Islet precursor cell (in vitro differentiated cells): Measurements from ENCODE around the gene GPR25.
"Not testable (repeated sequence)": the region's sequence is repeated elsewhere in the genome, so short reads cannot be mapped to it uniquely, and the experiment has no call there.

ENCODE experiments used
- DNase-seq: peaks from one replicate; pipeline ENCODE4 v3.0.0-alpha.2; 2018

Gene GPR25

DNA sequence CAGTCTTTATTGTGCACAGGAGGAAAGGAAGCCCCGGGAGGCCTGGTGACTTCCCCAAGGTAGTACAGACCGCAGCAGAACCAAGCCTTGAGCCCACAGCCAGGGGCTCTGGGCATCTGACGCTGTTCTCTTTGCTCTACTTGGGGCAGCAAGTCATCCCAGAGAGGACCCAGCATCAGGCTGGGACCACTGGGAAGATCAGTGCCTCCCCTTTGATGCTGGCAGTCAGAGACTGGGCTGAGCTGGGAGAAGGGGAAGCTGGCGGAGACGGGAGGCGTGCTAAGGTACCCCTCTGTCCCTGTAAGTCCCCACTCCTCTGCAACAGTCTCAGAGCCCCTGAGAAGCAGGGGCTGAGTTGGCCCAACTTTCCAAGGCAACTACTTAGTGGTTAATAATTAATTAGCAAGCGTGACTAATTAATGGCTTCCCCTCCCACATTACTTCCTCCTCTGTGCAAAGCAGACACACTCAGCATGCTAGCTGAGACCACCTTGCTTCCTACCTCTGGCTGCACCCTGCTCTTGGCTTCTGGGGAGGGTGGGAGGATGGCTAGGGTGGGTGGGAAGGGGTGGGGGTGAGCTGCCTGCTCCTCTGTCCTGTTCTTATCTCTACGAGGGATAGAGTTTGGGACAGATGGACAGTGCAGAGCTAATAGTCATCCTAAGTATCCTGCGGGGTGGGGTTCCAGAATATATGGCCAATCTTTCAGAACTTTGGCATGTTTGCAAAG, 23.2 kb downstream of the GPR25 start:
- DNase-seq, result no peak

DNA sequence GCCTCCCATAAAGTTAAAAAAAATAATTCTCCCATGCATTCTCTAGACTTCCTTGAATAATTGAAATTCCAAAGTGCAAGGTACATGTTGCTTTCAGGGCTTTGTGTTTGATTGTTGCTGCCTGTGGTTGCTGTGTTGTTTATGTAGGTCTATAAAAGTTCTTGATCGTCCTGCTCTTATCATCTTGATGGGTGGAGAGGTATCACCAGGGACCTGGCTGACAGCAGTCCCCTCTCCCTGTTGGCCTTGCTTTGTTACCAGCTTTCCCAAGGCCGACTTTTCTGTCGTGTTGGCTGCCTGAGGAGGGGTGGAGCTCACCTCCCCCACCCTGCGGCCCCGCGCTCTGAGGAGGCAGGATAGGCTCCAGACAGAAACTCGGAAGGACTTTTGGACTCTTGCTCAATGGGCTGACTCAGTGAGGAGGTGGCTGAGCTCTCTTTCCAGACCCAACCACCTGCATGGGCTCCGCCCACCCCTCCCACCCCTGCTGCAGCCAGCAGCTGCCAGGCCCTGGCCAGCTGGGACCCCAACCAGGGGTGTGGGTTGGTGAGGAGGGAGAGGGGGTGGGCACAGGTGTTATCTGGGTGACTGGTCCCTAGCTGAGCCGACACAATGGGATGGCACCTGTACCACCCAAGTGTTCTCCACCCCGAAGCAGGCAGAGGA, 23.9 kb downstream of the GPR25 start:
- peak; percentile 92 for DNase-seq

DNA sequence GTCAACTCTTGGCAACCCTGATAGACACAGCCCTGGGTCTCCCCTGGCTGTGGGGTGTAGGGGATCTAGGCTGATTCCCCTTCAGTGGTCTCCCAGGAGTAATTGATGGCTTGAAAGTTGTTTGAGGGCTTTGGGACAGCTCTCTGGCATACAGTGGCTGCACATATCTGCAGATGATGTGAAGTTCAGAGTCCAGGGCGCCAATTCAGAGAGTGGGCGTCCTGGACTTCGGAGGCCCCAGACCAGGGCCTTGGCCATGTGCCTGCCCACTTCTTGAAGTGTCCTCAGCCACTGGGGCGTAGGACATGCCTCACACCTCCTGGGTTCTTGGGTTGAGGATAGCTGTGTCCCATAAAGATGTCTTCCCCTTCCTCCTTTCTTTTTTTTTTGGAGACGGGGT, 24.5 kb downstream of the GPR25 start:
- no peak for DNase-seq

DNA sequence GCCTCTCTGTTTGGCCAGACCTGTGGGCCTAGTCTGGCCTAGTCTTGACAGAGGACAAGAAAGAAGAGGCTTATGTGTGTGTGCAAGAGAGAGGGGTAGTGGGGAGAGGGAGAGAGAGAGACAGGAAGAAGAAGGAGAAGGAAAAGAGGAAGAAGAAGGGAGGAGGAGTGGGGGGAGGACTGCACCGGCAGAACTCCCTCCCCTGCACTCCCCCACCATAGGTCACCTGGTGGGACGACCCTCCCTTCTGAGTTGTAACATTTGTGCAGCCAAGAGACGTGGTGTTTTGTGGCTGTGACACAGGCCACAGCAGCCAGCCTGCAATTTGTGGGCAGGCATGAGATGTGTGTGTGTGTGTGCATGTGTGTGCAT, 26.2 kb downstream of the GPR25 start:
- DNase-seq, result no peak

DNA sequence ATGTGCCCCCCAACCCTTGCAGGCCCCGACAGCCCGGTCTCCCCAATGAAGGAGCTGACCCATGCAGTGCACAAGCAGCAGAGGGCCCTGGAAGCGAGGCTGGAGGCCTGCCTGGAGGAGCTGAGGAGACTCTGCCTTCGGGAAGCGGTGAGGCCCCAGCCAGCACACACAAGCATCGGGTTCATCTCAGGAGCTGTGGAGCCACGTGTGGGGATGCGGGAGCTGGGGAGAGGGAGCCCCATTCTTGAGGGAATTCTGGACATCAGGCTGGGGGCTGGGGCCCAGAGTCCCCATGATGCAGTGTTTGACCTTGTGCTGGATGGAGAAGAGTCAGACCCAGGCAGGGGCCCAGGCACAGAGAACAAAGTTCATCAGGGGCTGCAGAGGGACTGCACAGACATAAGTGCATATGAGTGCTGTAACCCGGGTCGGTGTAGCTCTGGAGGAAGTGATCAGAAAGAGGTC, 26.7 kb downstream of the GPR25 start:
- DNase-seq, result no peak

DNA sequence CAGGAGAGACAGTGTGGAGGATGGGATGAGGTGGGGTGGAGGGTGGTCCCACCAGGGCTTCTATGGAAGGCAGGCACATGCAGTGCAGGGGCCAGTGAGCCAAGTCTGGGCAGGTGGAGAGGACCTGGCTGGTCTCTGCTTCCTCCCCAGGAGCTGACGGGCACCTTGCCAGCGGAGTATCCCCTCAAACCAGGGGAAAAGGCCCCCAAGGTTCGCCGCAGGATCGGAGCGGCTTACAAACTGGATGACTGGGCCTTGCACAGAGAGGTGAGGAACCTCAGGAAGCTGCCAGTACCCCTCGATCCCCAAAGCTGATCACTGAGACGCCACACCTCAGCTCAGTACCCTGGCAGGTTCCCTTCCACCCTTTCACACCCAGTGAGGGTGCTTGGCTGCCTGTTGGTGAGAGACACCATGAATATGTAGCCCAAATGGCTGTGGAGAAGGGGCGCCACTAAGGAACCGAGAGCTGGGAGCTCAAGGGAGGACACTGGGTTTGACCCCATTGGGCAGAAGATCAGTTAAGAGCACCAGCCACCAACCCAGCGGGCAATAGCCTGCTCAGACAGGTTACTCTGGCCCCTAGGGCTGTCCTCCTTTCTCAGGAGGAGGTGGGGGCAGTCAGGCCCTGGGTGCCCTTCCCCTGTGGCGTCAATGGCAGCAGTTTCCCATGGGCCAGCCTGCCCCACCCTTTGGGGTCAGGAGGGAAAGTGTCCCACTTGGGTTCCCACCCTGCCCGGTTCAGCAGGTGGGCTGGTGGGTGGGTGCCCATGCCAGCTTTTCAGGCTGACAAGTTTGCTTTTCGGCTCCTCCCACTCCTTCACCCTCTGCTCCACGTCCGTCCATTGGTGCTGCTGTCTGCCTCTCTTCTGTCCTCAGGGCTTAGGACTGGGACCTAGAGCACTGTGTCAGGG, 27.4 kb downstream of the GPR25 start:
- DNase-seq, result no peak

DNA sequence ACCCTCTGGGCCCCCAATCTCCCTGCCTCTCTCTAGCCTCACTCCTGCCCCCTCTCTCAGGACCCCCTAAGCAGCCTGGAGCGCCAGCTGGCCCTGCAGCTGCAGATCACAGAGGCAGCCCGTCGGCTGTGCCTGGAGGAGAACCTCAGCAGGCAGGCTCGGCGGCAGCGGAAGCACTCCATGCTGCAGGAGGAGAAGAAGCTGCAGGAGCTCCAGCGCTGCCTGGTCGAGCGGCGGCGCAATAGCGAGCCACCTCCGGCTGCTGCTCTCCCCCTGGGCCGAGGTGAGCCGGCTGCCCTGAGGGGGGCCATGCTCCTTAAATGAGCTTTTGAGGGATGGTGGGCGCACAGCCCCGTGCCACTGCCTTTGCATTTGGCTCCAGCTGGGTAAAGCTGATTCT, 28.1 kb downstream of the GPR25 start:
- no peak for DNase-seq

DNA sequence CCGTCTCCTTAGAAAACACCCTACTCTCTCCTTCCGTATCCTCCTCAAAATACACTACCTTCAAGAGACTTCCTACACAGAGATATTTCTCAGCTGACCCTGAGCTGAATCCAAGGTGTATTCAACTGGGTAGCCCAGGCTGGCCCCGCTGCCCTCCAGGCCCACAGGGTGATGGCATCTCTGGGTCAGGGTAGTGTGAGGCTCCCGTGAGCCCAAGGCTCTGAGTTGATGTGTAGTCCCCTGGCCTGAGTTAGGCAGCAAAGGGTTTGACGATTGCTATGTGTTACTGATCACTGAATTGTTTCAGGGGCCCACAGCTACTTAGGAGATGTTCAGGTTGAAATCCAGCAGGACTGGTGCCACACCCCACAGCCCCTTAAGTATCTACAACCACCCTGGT, 28.6 kb downstream of the GPR25 start:
- no peak for DNase-seq

DNA sequence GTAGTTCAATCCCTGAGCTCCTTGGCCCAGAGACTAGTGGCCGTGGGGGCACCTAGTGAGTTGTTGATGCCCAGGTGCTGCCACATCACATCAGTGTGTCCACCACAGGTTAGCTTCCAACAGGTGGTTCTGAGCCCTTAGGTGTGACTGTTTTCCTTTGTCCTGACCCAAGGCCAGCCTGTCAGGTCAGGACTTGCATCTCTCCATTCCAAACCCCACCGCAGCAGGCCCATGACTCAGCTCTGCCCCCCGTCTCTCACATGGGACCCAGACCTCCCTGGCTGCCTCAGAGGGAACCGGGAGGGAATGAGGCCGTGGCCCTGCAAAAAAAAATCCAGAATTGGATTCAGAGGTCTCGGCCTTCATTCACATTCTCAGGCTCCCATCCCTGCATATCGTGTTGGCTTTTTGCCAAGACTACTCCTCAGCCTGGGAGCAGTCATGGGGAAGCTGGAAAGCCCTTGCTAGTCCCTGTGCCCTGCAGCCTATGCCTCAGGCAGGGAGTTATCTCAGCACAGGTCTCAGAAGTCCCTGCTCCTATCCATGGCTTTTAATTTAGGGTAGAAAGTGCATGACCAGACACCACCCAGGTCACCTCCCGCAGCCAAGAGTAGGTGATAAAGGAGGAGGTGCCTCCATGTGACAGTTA, 29.1 kb downstream of the GPR25 start:
- no peak for DNase-seq

DNA sequence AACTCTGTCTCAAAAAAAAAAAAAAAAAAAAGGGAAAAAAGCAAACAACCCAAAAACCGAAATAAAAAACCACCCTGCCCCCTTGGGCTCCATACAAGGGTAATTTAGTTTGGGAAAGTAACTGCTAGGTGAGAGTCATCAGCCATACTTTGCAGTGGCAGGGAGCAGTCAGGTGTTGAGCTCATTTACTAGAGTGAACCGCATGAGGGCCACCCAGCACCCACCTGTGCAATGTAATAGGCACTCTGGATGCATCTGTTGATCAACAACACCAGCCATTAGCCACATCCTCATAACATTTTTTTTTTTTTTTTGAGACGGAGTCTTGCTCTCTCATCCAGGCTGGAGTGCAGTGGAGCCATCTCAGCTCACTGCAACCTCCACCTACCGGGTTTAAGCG, 31.0 kb downstream of the GPR25 start:
- DNase-seq, result no peak

DNA sequence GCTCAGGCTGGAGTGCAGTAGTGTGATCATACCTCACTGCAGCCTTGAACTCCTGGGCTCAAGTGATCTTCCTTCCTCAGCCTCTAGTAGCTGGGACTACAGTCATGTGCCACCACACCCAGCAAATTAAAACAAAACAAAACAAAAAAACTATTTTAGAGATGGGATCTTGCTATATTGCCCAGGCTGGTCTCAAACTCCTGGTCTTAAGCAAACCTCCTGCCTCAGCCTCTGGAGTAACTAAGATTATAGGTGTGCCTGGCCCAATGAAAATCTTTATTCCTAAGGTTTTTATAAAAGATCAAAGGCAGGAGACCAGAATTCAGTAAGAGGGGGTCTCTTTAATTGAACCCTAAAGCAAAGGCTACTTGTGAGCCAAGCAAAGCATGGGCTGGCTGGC, 32.0 kb downstream of the GPR25 start:
- no peak for DNase-seq

DNA sequence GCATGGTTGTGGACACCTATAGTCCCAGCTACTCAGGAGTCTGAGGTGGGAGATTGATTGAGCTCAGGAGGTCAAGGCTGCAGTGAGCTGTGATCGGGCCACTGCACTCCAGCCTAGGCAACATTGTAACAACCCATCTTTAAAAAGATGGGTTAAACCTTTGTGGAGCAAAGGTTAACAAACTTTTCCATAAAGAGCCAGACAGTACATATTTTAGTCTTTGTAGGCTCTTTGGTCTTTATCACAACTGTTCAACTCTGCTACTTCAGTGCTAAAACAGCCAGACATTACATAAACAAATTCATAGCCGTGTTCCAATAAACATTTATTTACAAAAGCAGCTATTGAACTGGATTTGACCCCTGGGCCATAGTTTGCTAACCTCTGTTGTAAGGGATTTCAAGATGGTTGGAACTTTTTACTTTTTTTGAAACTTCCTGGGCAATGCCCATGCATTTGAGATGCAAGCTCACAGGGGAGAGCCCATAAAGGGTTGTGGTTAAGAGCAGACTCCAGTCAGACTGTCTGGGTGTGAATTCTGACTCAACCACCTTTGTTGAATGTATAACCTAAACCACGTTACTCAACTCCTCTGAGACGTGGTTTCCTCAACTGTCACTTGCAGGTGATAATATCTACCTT, 32.8 kb downstream of the GPR25 start:
- no peak for DNase-seq

DNA sequence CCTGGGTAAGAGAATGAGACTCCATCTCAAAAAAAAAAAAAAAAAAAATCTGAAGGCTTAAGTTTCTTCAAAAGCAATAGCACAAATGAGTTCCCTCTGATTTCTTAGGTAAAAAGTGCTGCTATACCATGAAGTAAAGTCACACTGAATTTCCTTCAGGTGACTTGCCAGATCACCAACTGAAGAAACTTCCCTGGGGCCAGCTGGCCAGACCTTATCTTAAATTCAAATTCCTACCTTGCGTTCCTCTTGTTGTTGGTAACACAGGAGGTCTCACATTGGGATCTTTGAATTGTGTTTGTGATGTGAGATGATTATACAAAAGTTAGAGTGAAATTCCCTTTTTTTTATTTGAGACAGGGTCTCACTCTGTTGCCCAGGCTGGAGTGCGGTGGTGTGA, 33.7 kb downstream of the GPR25 start:
- DNase-seq, result no peak

DNA sequence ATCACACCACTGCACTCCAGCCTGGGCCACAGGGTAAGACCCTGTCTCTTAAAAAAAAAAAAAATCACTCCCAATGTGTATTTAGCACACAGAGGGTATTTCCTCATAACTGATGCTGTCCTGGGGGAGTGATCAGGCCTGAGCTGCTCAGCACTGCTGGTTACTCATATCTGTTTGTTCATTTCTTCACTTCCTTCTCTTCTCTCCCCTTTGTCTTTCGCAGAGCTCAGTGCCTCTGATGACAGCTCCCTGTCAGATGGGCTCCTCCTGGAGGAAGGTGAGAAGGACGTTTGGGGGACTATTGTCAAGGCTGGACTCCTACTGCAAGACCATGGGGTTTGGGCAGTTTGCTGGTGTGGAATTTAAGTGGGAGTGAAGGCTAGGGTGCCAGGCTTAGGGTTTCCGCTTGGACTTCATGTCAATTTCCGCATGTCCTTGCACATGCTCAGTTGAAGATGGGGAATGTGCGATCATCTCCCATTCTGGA, 34.9 kb downstream of the GPR25 start:
- DNase-seq, result no peak

DNA sequence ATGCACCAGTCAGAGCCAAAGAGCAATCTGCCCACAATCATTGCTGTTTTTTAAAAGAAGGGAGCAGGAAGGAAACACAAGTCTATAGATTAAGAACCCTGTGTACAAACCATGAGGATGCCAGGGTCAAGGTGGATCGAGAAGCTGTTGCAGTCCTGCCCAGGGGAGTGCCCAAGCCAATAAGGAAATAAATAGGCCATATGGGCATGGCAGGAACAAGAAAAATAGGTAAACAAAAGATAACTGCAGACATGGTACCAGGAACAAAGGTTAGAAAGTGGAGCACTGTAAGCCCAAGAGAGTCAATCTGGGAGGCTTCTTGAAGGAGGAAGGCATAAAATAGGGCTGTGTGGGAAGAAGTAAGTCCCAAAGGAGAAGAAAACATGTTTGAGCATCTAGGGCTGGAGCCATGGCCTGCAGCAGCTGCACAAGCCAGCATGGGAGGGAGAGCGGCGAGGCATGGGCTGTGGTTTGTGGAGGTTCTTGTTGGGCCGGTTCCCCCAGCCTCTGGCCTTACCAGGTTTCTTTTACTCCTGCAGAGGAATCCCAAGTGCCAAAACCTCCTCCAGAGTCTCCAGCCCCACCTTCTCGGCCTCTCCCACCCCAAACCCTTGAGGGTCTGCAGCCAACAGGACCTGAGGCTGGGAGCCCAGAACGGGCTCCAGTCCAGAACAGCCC, 35.5 kb downstream of the GPR25 start:
- DNase-seq, result no peak

DNA sequence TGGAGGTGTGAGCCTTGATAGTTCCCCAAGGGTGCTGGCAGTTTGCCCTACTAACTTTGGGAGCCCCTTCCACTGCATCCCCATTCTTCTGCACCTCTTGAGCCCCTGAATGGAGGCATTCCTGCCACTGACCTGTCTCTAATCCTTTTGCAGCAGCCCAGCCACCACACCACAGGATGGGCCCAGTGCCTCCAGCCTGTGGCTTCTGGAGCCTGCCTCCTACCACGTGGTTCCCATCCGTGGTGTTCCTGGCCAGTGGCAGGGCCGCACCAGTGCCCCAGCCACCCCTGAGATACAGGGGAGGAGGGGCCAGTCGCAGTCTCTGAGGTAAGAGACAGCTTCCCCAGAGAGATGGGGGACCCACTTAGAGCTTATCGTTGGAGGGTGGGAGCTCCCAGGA, 36.3 kb downstream of the GPR25 start:
- DNase-seq, result no peak

DNA sequence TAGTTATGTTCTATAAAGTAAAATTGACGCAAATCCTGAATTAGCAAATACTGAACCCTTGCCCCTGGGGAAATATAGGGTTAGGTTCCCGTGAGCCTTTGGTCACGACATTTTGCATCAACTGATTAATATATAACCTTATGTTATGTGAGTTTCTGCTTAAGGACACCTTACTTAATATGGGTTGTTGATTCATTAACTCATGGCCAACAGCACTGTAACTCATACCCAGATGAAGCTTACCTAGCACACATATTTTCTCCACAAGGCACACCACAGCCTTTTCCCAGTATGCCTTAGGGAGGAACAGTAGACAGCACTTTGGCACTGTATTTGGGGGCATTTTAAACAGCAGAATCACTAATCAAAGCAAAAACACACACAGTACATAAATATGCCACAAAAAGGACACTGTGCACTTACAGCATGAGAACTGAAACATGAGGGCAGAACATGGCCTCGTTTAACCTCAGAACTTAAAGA, 37.0 kb downstream of the GPR25 start:
- DNase-seq, result no peak

DNA sequence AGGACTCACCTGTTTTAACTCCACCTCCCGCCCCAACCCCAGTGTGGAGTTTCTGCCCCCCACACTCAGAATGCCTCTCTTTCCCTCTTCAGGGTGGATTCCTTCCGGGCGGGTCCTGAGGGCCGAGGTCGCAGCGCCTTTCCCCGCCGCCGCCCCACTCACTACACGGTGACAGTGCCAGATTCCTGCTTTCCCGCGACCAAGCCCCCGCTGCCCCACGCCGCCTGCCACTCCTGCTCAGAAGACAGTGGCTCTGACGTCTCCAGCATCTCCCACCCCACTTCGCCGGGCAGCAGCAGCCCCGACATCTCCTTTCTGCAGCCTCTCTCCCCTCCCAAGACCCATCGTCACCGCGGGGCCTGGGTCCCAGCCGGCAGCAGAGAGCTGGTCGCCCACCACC, 38.6 kb downstream of the GPR25 start:
- DNase-seq, result no peak

DNA sequence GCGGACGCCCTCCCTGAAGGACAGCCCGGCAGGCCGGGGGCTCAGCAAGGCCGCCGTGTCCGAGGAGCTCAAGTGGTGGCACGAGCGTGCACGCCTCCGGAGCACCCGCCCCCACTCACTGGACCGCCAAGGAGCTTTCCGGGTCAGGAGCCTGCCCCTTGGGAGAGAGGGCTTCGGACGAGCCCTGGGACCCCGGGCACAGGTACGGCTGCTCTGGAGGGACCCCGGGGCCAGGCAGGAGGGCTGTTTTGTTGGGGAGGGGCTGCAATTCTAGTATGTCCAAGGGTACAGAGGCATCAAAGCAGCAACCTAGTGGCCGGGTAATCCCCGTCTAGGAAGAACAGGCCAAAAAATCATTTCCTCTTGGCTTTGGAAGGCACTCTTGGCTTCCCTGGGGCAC, 39.2 kb downstream of the GPR25 start:
- DNase-seq, result not testable (repeated sequence)

DNA sequence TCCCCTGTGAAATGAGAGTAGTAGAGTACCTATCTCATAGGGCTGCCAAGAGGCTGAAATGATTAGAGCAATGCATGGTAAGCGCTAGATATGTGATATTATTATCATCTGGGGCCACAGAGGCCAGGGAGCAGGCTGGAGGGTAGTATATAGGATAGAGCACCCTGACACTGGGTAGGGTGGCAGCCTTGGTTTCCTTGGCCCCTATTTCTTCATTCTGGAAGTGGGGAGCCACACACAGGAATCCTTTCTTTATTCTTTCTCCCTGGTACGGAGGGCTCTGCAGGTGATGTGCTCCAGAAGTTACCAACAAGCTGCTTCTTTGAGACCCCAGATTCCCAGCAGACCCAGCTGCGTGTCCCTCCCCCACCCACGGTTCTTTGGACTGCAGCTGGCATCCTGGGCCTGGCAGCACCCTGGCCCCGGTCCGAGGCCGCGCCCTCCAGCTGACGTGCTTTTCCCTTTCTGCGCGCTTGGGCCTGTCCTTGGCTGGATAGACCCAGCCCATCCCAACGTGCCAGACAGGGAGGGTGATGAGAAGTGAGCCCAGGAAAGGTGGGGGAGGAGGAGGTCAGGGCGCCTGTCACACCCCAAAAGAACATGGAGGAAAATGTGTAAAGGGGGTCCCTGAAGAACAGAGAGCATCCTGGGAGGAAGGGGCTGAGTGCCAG, 40.1 kb downstream of the GPR25 start:
- no peak for DNase-seq

DNA sequence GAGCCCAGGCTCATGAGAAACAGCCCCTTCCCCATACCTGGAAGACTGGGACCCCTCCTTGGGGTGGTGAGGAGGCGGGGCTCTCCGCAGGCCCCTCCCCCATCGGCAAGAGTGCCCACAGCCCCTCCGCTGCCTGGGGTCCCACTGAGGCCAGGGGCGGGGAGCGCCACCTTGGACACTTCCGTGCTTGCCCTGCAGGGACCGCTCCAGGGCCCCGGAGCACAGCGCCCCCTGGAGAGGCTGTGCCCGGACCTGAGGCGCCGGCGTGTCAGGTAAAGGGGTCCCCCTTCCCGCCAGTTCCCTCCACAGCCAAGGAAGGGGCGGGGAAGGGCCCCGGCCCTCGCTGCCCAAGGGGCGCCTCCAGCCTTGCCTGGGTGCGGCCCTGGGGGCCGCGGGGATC, 43.4 kb downstream of the GPR25 start:
- DNase-seq, result no peak
